ENCODE results near the gene S1PR3.

S1PR3 gene

DNA sequence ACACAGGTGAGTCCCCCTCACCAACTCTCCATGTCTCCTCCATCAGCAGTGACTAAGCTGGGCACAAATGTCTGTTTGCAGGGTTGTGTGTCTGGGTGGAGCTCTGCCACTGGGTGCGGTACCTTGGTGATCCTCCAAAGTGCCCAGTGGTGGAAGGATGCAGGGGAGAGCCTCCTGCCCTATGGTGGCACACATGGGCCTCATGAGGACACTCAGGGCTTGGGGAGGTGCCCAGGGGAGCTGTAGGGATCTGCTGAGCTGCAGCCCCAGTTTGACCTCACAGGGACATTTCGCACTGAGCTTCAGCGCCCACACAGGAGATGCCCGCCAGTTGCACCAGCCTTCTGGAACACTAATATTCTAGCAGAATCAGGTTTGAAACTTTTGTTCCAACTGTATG lies 29.5 kb downstream of the S1PR3 start:
- in situ Hi-C loops (cut with MboI; ENCODE audit: low pct_unique_long_range_greater_than_20kb, low sequenced_read_pairs, unreplicated experiment) = no loop called here
- DNase-seq (ENCODE audit: low spot score) = no peak
- TF ChIP-seq, protein P1, sequence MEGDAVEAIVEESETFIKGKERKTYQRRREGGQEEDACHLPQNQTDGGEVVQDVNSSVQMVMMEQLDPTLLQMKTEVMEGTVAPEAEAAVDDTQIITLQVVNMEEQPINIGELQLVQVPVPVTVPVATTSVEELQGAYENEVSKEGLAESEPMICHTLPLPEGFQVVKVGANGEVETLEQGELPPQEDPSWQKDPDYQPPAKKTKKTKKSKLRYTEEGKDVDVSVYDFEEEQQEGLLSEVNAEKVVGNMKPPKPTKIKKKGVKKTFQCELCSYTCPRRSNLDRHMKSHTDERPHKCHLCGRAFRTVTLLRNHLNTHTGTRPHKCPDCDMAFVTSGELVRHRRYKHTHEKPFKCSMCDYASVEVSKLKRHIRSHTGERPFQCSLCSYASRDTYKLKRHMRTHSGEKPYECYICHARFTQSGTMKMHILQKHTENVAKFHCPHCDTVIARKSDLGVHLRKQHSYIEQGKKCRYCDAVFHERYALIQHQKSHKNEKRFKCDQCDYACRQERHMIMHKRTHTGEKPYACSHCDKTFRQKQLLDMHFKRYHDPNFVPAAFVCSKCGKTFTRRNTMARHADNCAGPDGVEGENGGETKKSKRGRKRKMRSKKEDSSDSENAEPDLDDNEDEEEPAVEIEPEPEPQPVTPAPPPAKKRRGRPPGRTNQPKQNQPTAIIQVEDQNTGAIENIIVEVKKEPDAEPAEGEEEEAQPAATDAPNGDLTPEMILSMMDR (IDR thresholded peaks at IDR 0.05; ENCODE audit: extremely low read depth, insufficient read depth, missing control alignments) = no peak

DNA sequence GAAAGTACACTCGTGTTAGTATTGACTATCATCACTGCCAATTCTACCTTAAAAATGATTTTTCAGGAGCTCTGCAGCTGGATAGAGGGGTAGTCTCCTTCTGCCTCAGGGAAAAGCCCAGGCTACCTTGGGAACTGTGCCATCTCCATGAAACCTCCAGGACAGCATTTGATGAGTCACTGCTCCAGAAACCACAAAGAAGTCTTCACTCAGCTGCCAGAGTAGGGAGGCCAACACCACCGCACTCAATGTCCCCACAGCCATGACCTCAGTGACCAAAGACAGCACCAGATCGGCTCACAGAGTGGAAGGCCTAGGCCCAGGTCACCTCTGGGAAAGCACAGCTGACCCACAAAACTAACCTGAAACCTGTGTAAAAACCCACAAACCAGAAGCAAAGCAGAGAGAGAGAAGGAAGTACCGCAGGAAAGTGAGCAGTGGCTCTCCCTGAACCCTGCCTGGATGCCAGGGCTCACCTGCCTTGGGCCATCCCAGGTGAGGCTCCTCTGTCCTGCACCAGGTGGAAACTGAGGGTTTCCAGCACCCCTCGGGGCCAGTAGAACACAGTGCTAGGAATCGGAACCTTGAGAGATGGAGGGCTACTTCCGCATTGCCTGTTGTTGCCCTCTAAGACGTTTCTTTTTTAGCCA lies 30.0 kb downstream of the S1PR3 start:
- TF ChIP-seq, protein P1 (IDR thresholded peaks at IDR 0.05; ENCODE audit: extremely low read depth, insufficient read depth, missing control alignments) = no peak
- in situ Hi-C loops (cut with MboI; ENCODE audit: low pct_unique_long_range_greater_than_20kb, low sequenced_read_pairs, unreplicated experiment) = no loop called here
- no peak for DNase-seq (ENCODE audit: low spot score)

DNA sequence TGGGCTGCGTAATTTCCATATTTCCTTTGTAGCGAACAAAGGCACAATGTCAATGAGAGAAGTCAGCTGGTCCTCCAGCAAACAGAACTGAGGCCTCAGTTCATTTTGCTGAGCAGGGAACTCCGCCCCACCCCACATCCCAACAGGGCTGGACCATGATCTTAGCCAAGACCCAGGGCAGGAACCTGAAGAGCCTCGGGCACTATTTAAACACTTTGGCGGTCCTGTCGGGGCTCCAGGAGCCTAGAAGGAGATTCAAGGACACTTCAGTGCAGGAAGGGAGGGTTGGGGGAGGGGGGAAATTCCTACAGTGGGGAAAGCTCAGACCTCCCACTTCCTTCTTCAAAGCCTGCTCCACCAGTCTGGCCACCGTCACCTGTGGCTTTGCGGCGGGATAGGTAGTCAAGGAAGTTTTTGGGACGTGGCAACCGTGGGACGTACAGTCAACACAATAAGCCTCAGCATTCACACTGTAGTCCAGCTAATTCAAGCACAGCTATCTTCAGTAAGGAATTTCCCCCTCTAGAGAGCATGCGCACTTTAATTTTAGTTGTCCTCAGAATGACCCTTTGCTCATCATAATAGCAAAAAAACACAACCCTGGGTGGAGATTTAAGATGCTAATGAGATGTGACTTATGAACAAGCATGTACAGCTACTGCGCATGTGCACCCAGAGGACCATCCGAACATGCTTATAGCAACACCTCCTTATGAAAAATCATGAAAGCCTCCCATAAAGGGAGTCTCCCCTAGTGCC lies 30.9 kb downstream of the S1PR3 start:
- no peak for DNase-seq (ENCODE audit: low spot score)
- TF ChIP-seq, protein P1 (IDR thresholded peaks at IDR 0.05; ENCODE audit: extremely low read depth, insufficient read depth, missing control alignments) = no peak
- in situ Hi-C loops (cut with MboI; ENCODE audit: low pct_unique_long_range_greater_than_20kb, low sequenced_read_pairs, unreplicated experiment) = no loop called here

DNA sequence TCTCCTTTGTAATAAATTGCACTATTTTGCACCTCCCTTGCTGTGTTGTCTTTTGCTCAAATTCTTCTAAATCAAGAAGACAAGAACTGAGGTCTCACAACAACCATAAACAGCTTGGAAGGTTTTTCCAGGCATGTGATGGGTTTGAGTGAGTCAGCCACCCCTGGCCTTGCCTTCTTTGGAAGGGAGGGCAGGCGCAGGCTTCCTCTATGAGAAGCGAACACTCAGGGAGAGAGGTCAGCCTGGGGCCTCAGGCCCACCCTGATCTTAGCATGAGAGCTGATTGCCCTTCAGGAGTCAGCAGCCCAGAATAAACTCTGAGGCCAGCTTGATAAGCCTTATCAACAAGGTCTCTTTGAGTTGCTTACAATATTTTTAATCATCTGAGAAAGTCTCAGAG lies 31.6 kb downstream of the S1PR3 start:
- in situ Hi-C loops (cut with MboI; ENCODE audit: low pct_unique_long_range_greater_than_20kb, low sequenced_read_pairs, unreplicated experiment) = no loop called here
- DNase-seq (ENCODE audit: low spot score) = no peak
- TF ChIP-seq, protein P1 (IDR thresholded peaks at IDR 0.05; ENCODE audit: extremely low read depth, insufficient read depth, missing control alignments) = no peak

- in situ Hi-C loops (cut with MboI; ENCODE audit: low pct_unique_long_range_greater_than_20kb, low sequenced_read_pairs, unreplicated experiment) = no loop called here
- TF ChIP-seq, protein P1 (IDR thresholded peaks at IDR 0.05; ENCODE audit: extremely low read depth, insufficient read depth, missing control alignments) = no peak
- DNase-seq (ENCODE audit: low spot score) = no peak
Measured at GRCh38 chr9:89023740-89024139, 32.5 kb downstream of the S1PR3 start.

DNA sequence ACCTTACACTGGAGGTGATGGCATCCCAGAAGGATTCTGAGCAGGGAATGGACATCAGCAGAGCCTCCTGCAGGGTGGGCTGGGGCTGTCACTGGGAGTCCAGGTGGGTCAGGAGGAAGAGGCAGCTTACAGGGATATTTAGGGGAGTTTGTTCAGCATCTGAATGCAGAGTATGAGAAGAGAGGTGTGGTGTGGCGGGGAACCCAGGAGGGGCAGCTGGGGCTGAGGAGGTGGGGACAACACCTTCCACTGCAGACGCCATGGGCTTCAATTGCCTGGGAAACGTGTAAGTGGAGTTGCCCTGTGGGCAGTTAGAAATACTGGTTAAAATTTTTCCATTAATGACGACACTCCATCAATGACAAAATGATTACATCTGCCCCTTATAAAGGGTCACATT lies 33.5 kb downstream of the S1PR3 start:
- DNase-seq (ENCODE audit: low spot score) = no peak
- TF ChIP-seq, protein P1 (IDR thresholded peaks at IDR 0.05; ENCODE audit: extremely low read depth, insufficient read depth, missing control alignments) = no peak
- in situ Hi-C loops (cut with MboI; ENCODE audit: low pct_unique_long_range_greater_than_20kb, low sequenced_read_pairs, unreplicated experiment) = no loop called here
